ENCODE data around the gene NPEPL1. TPM values are rescaled to one million over a fixed set of nuclear protein-coding genes. Genes with fewer than 3 reads are reported as not detected.
A peak's percentile ranks its signal among the peaks of the same experiment; 100 is the strongest.
"Not testable (repeated sequence)": the region's sequence is repeated elsewhere in the genome, so short reads cannot be mapped to it uniquely, and the experiment has no call there.

NPEPL1 gene
- total RNA-seq, 4 donors from 2014 or later = 24.3 to 57.3 (median 36.9) TPM

- Histone ChIP-seq H3K9me3 (peaks cover 0 to 6% (median 0%) of the 10 kb centered on the region in 3 donors), H3K27me3 (peaks cover 44% of the 10 kb centered on the region), H3K4me1 (no peaks in the 10 kb centered on the region), H3K36me3 (no peaks in the 10 kb centered on the region), H3K4me3 (no peak overlapping the region), H3K27ac (no peak overlapping the region)
- TF ChIP-seq EP300 (IDR thresholded peaks at IDR 0.05) = no peak
- TF ChIP-seq POLR2A (IDR thresholded peaks at IDR 0.05) = no peak
- no peak for TF ChIP-seq CTCF (IDR thresholded peaks at IDR 0.05)
- TF ChIP-seq POLR2AphosphoS5 (IDR thresholded peaks at IDR 0.05) = no peak
- 53 to 81% methylated on average over 7 to 11 of the region's 22 CpGs for WGBS, 2 donors (ENCODE audit: low coverage in 1 of 2)
- ATAC-seq = peak; percentile 57
Observed at GRCh38 chr20:58721951-58722778, 29.6 kb downstream of the NPEPL1 start.

GRCh38 chr20:58722877-58723627 lies 30.5 kb downstream of the NPEPL1 start:
- H3K27ac ChIP-seq = no peak overlapping the region
- WGBS, 2 donors (ENCODE audit: low coverage in 1 of 2) = 73 to 93% methylated on average over 2 to 9 of the region's 9 CpGs
- no peak overlapping the region for H3K4me3 ChIP-seq
- peaks cover 44% of the 10 kb centered on the region for H3K27me3 ChIP-seq
- no peak for ATAC-seq
- no peak for TF ChIP-seq EP300 (IDR thresholded peaks at IDR 0.05)
- no peak for TF ChIP-seq POLR2AphosphoS5 (IDR thresholded peaks at IDR 0.05)
- no peak for TF ChIP-seq CTCF (IDR thresholded peaks at IDR 0.05)
- TF ChIP-seq POLR2A (IDR thresholded peaks at IDR 0.05) = no peak
- no peaks in the 10 kb centered on the region for H3K4me1 ChIP-seq
- peaks cover 0 to 6% (median 0%) of the 10 kb centered on the region in 3 donors for H3K9me3 ChIP-seq
- no peaks in the 10 kb centered on the region for H3K36me3 ChIP-seq

- no peak for TF ChIP-seq EP300 (IDR thresholded peaks at IDR 0.05)
- TF ChIP-seq POLR2A (IDR thresholded peaks at IDR 0.05) = no peak
- no peak for TF ChIP-seq CTCF (IDR thresholded peaks at IDR 0.05)
- TF ChIP-seq POLR2AphosphoS5 (IDR thresholded peaks at IDR 0.05) = no peak
- no peaks in the 10 kb centered on the region for H3K4me1 ChIP-seq
- H3K4me3 ChIP-seq = no peak overlapping the region
- peaks cover 44% of the 10 kb centered on the region for H3K27me3 ChIP-seq
- H3K9me3 ChIP-seq = peaks cover 0 to 6% (median 0%) of the 10 kb centered on the region in 3 donors
- WGBS, 2 donors (ENCODE audit: low coverage in 1 of 2) = 91% methylated on average over 3 of the region's 3 CpGs; no CpG with 5 or more reads in 1 of the 2 donors
- no peak for ATAC-seq
- no peak overlapping the region for H3K27ac ChIP-seq
- no peaks in the 10 kb centered on the region for H3K36me3 ChIP-seq
Observed at GRCh38 chr20:58723628-58723984, 31.0 kb downstream of the NPEPL1 start.

GRCh38 chr20:58726156-58726555 lies 33.6 kb downstream of the NPEPL1 start:
- H3K36me3 ChIP-seq, H3K4me1 ChIP-seq, H3K27ac ChIP-seq, H3K9me3 ChIP-seq, ATAC-seq, H3K4me3 ChIP-seq: not testable (repeated sequence)
- 47 to 79% methylated on average over 2 of the region's 2 CpGs for WGBS, 2 donors (ENCODE audit: low coverage in 1 of 2)
- peaks cover 26% of the 10 kb centered on the region for H3K27me3 ChIP-seq

- H3K9me3 ChIP-seq = peaks cover 0 to 4% (median 0%) of the 10 kb centered on the region in 3 donors
- ATAC-seq = no peak
- H3K4me1 ChIP-seq = no peaks in the 10 kb centered on the region
- WGBS, 2 donors (ENCODE audit: low coverage in 1 of 2) = 73 to 94% methylated on average over 2 of the region's 2 CpGs
- TF ChIP-seq POLR2A (IDR thresholded peaks at IDR 0.05) (no peak), POLR2AphosphoS5 (IDR thresholded peaks at IDR 0.05) (no peak), EP300 (IDR thresholded peaks at IDR 0.05) (no peak), CTCF (IDR thresholded peaks at IDR 0.05) (no peak)
- H3K27ac ChIP-seq = no peak overlapping the region
- no peaks in the 10 kb centered on the region for H3K27me3 ChIP-seq
- H3K36me3 ChIP-seq = no peaks in the 10 kb centered on the region
- H3K4me3 ChIP-seq = no peak overlapping the region
Observed at GRCh38 chr20:58731192-58731591, 38.6 kb downstream of the NPEPL1 start.

Measured in gastroesophageal sphincter (tissue), 4 donors.